Measurements from ENCODE around the gene ST6GAL2.

- TF ChIP-seq CTCF (optimal IDR thresholded peaks at IDR 0.05 in 1 of 3, IDR thresholded peaks at IDR 0.05 in 1 of 3, conservative IDR thresholded peaks at IDR 0.05 in 1 of 3; ENCODE audit: extremely low read depth in 1 of 3, insufficient read depth in 2 of 3, low read length in 3 of 3) = no peak
- TF ChIP-seq EZH2 (IDR thresholded peaks at IDR 0.05; ENCODE audit: low read length) = no peak
Observed at GRCh38 chr2:106843910-106844250, 42.1 kb downstream of the ST6GAL2 start.

Data from keratinocyte (primary cell).